ENCODE results near the gene ITGB1BP1. TPM values are rescaled to one million over a fixed set of nuclear protein-coding genes. Genes with fewer than 3 reads are reported as not detected.
A peak's percentile ranks its signal among the peaks of the same experiment; 100 is the strongest.

The ITGB1BP1 gene
- total RNA-seq, 1 donor from 2014 or later: 53.8 TPM

DNA sequence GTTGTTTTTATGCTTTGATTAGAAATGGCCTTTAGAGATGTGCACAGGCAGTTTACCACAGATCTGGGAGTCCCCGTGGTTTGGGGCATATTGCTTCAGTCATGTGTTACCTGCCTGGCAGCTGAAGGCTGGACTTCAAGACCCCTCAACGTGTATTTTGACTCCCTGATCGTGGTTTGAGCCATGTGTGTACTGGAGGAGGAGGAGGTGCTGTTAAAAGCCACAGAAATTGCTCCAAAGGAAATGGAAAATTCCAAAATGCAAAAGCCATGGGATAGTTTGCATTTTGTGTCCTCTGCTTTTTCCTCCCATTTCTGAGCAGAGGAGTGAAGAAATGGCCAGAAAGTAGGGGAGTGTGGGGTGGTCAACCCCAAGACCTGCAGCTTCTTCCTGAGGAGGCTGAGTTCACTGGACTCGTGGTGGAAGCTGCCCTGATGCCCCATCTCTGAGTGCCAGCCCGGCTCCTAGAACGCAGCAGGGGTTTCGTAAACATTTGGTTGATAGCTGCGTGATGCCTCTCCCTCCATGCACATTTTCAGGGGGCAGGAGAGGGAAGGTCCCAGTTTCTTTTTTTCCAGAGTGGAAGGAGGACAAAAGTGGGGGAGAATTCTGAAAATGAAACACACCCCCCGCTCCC, 45.7 kb downstream of the ITGB1BP1 start:
- Histone ChIP-seq H3K27me3 (no peaks in the 10 kb centered on the region), H3K4me1 (peaks cover 35% of the 10 kb centered on the region), H3K36me3 (peaks cover 0 to 10% of the 10 kb centered on the region in 2 donors), H3K4me3 (no peak overlapping the region), H3K27ac (peak overlapping the region; percentile 89), H3K9me3 (no peaks in the 10 kb centered on the region)
- intact Hi-C loops (cut with DNase I): no loop called here
- TF ChIP-seq POLR2A (IDR thresholded peaks at IDR 0.05) (no peak), POLR2AphosphoS5 (IDR thresholded peaks at IDR 0.05; ENCODE audit: insufficient read depth in 1 of 2, low read depth in 1 of 2) (no peak)
- TF ChIP-seq, protein P1, sequence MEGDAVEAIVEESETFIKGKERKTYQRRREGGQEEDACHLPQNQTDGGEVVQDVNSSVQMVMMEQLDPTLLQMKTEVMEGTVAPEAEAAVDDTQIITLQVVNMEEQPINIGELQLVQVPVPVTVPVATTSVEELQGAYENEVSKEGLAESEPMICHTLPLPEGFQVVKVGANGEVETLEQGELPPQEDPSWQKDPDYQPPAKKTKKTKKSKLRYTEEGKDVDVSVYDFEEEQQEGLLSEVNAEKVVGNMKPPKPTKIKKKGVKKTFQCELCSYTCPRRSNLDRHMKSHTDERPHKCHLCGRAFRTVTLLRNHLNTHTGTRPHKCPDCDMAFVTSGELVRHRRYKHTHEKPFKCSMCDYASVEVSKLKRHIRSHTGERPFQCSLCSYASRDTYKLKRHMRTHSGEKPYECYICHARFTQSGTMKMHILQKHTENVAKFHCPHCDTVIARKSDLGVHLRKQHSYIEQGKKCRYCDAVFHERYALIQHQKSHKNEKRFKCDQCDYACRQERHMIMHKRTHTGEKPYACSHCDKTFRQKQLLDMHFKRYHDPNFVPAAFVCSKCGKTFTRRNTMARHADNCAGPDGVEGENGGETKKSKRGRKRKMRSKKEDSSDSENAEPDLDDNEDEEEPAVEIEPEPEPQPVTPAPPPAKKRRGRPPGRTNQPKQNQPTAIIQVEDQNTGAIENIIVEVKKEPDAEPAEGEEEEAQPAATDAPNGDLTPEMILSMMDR (IDR thresholded peaks at IDR 0.05): no peak
- DNase-seq (ENCODE audit: extremely low spot score in 2 of 2): no peak

DNA sequence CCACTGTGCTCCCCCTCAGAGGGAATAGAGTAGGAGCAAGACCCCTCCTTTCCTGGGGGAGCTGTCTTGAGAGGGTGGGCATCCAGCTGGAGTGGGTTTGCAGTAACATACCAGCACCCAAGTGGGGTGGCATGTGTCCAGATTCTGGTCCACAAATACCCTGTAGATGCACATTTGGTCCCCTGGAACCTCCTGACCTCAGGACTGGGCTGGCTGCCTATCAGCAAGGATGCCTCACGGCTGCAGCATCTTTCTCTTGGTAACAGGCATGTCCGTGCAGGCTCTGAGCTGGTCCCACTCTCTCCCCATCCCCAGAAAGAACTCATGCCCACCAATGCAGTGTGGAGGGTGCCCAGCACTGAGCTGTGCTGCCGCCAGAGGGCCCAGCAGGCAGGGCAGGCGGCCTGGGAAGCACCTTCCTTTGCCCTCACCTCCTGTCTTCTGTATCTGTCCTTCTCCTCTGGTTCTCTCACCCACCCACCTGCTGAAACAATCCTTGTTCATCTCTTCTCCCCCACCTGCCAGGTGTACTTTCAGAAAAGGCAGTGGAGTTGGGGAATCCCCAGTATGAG, 47.4 kb downstream of the ITGB1BP1 start:
- Histone ChIP-seq H3K4me1 (peaks cover 36% of the 10 kb centered on the region), H3K36me3 (peaks cover 0 to 10% of the 10 kb centered on the region in 2 donors), H3K27me3 (no peaks in the 10 kb centered on the region), H3K9me3 (no peaks in the 10 kb centered on the region), H3K27ac (peak overlapping the region; percentile 89), H3K4me3 (no peak overlapping the region)
- no peak for DNase-seq (ENCODE audit: extremely low spot score in 2 of 2)
- TF ChIP-seq POLR2A (IDR thresholded peaks at IDR 0.05): no peak
- TF ChIP-seq POLR2AphosphoS5 (IDR thresholded peaks at IDR 0.05; ENCODE audit: insufficient read depth in 1 of 2, low read depth in 1 of 2): no peak
- TF ChIP-seq, protein P1 (IDR thresholded peaks at IDR 0.05): no peak
- intact Hi-C loops (cut with DNase I): no loop called here

DNA sequence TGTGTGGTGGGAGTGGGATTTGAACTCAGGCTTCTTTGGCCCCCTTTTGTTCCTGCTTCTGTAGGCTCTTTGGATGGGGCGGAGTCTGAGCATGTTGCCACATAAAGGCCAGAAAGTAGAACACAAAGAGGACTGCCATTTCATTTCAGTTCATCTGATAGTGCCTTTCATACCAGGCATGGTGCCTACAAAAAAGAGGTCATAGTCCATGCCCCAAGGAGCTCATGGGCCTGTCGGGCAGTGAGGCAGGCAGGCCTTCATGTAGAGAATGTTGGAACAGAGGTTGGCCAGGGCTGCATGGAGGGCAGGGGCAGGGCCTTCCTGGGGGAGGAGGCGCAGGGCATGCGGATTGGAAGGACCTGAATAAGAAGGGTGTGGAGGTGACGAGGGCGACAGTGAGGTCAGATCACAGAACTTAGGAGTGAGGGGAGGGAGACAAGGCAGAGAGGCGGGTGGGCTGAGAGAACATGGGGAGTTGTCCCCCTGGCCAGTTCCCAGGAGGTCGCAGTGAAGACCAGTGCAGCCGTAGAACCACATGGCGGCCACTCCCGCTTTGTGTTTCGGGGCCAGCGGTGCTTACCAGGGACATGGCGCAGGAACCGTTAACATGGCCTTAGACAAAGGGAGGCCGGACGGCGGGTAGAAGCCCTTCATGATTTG, 49.1 kb downstream of the ITGB1BP1 start:
- intact Hi-C loops (cut with DNase I): no loop called here
- Histone ChIP-seq H3K9me3 (no peaks in the 10 kb centered on the region), H3K4me3 (no peak overlapping the region), H3K36me3 (peaks cover 0 to 10% of the 10 kb centered on the region in 2 donors), H3K27me3 (no peaks in the 10 kb centered on the region), H3K4me1 (peaks cover 29% of the 10 kb centered on the region), H3K27ac (no peak overlapping the region)
- DNase-seq (ENCODE audit: extremely low spot score in 2 of 2): no peak
- no peak for TF ChIP-seq POLR2A (IDR thresholded peaks at IDR 0.05)
- no peak for TF ChIP-seq POLR2AphosphoS5 (IDR thresholded peaks at IDR 0.05; ENCODE audit: insufficient read depth in 1 of 2, low read depth in 1 of 2)
- TF ChIP-seq, protein P1 (IDR thresholded peaks at IDR 0.05): no peak

DNA sequence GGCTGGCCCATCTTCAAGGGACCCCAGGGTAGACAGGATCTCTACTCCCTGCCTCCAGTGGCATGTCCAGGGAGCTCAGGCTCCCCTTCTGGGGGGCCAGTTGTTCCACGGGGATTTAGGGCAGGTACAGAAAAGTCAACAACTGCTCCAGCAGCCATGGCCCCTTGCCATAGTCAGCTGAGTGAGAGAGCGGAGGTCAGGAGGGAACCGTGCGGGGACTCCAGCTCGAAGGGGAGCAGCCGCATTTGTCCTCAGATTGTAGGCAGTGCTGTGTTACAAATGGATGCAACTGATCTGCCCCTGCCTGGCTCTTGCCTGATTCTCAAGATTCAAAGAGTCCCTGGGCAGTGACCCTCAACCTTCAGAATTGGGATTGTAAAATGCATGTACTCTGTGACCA, 49.9 kb downstream of the ITGB1BP1 start:
- H3K4me3 ChIP-seq: no peak overlapping the region
- H3K36me3 ChIP-seq: peaks cover 0 to 14% of the 10 kb centered on the region in 2 donors
- TF ChIP-seq POLR2A (IDR thresholded peaks at IDR 0.05): no peak
- TF ChIP-seq, protein P1 (IDR thresholded peaks at IDR 0.05): no peak
- no peak for TF ChIP-seq POLR2AphosphoS5 (IDR thresholded peaks at IDR 0.05; ENCODE audit: insufficient read depth in 1 of 2, low read depth in 1 of 2)
- no peak for DNase-seq (ENCODE audit: extremely low spot score in 2 of 2)
- H3K9me3 ChIP-seq: no peaks in the 10 kb centered on the region
- no peak overlapping the region for H3K27ac ChIP-seq
- H3K4me1 ChIP-seq: peaks cover 25% of the 10 kb centered on the region
- intact Hi-C loops (cut with DNase I): no loop called here
- no peaks in the 10 kb centered on the region for H3K27me3 ChIP-seq

DNA sequence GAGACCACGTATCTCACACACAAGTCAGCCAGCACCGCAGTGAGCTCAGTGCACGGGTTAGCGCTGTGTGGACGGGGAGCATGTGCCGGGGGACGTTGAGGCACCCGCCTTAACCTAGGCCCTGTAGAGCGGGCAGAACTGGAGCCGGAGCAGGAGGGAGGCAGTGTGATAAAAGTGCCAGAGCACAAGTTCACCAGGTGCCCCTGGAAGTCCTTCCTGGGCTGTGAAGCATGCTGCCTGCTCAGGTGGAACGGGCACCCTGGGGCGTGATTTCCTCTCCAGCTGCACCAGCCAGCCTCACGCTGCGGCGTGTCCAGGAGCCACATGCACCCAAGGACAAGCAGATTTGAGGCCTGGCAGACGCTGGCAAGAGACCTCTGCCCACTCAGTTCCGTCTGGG, 50.3 kb downstream of the ITGB1BP1 start:
- no peak overlapping the region for H3K4me3 ChIP-seq
- TF ChIP-seq, protein P1 (IDR thresholded peaks at IDR 0.05): no peak
- no peak for TF ChIP-seq POLR2A (IDR thresholded peaks at IDR 0.05)
- no peak for TF ChIP-seq POLR2AphosphoS5 (IDR thresholded peaks at IDR 0.05; ENCODE audit: insufficient read depth in 1 of 2, low read depth in 1 of 2)
- no peaks in the 10 kb centered on the region for H3K27me3 ChIP-seq
- H3K27ac ChIP-seq: no peak overlapping the region
- no peak for DNase-seq (ENCODE audit: extremely low spot score in 2 of 2)
- peaks cover 0 to 15% of the 10 kb centered on the region in 2 donors for H3K36me3 ChIP-seq
- H3K9me3 ChIP-seq: no peaks in the 10 kb centered on the region
- intact Hi-C loops (cut with DNase I): no loop called here
- H3K4me1 ChIP-seq: peaks cover 21% of the 10 kb centered on the region

Data from vagina (tissue), 2 donors.